Transverse colon (tissue), 4 donors: ENCODE measurements around the gene TFAP2E.

Experiments used
- CTCF ChIP-seq, 5 experiments: fragments of 200-600 bp in 3 of 5; fragments of 450-650 bp in 2 of 5; sonication (generic) in 3 of 5; IDR thresholded peaks; 1 replicate in 2 of 5; 2 replicates in 3 of 5; pipeline ENCODE4 v1.5.1; 2016 to 2017; ENCODE audit warnings: antibody characterized with exemption in 5 of 5, inconsistent platforms in 3 of 5, mild to moderate bottlenecking in 2 of 5, moderate library complexity in 1 of 5
- POLR2A ChIP-seq: fragments of 450-650 bp; IDR thresholded peaks from one replicate; pipeline ENCODE4 v1.6.1; 2016; ENCODE audit warnings: antibody characterized with exemption, mild to moderate bottlenecking, moderate library complexity
- POLR2AphosphoS5 ChIP-seq, 3 donors: sonication (generic); formaldehyde crosslinking; IDR thresholded peaks; one replicate each; pipeline ENCODE4 v1.6.1; 2016; ENCODE audit warnings: antibody characterized with exemption in 3 of 3

- TF ChIP-seq CTCF (IDR thresholded peaks at IDR 0.05) (no peak), POLR2A (no peak), POLR2AphosphoS5 (IDR thresholded peaks at IDR 0.05) (no peak)
Observed at GRCh38 chr1:35530168-35530567, 42.9 kb upstream of the TFAP2E start.
